ENCODE results near the gene B4GAT1.

B4GAT1 gene

GRCh38 chr11:66339686-66340483, 7.5 kb downstream of the B4GAT1 start:
- Histone ChIP-seq H3K27me3 (ENCODE audit: insufficient read depth, low read length, poor library complexity) (no peaks in the 10 kb centered on the region), H4K5ac (ENCODE audit: low read length) (no peak overlapping the region), H2BK120ac (ENCODE audit: low read depth, low read length) (no peak overlapping the region), H3K27ac (ENCODE audit: low read depth, low read length) (no peak overlapping the region), H2BK15ac (replicated peaks; ENCODE audit: low read depth) (no peak overlapping the region), H3K23ac (ENCODE audit: low read length) (no peak overlapping the region), H3K56ac (ENCODE audit: low read length) (no peak overlapping the region), H3K4ac (ENCODE audit: low read depth, low read length) (no peak overlapping the region), H3K4me1 (ENCODE audit: control insufficient read depth, low read depth, low read length) (peaks cover 2% of the 10 kb centered on the region), H3K79me1 (ENCODE audit: low read length) (peaks cover 18% of the 10 kb centered on the region), H3K9ac (ENCODE audit: low read length) (no peak overlapping the region), H2BK5ac (ENCODE audit: low read length) (no peak overlapping the region), H3K4me3 (ENCODE audit: low read length) (no peak overlapping the region), H2AK5ac (ENCODE audit: low read length) (no peak overlapping the region), H3K79me2 (ENCODE audit: control insufficient read depth, insufficient read depth, low read length) (peaks cover 14% of the 10 kb centered on the region), H4K8ac (ENCODE audit: low read depth, low read length) (no peak overlapping the region), H3K4me2 (ENCODE audit: low read length) (no peak overlapping the region), H3K36me3 (ENCODE audit: control insufficient read depth, insufficient read depth, low read length) (peaks cover 9% of the 10 kb centered on the region), H3K18ac (ENCODE audit: low read length) (no peak overlapping the region)
- no peak for DNase-seq
- no CpG with 5 or more reads among the region's 14 CpGs for WGBS (ENCODE audit: extremely low coverage, insufficient coverage, low lambda C conversion rate)

- H3K27me3 ChIP-seq (ENCODE audit: insufficient read depth, low read length, poor library complexity): no peaks in the 10 kb centered on the region
- H3K79me2 ChIP-seq (ENCODE audit: control insufficient read depth, insufficient read depth, low read length): peaks cover 8% of the 10 kb centered on the region
- no peak for DNase-seq
- peaks cover 2% of the 10 kb centered on the region for H3K4me1 ChIP-seq (ENCODE audit: control insufficient read depth, low read depth, low read length)
- H3K4ac ChIP-seq (ENCODE audit: low read depth, low read length): no peak overlapping the region
- peaks cover 9% of the 10 kb centered on the region for H3K36me3 ChIP-seq (ENCODE audit: control insufficient read depth, insufficient read depth, low read length)
- no CpG with 5 or more reads among the region's 6 CpGs for WGBS (ENCODE audit: extremely low coverage, insufficient coverage, low lambda C conversion rate)
- H2BK15ac ChIP-seq (replicated peaks; ENCODE audit: low read depth): no peak overlapping the region
- no peak overlapping the region for H4K8ac ChIP-seq (ENCODE audit: low read depth, low read length)
- no peak overlapping the region for H2AK5ac ChIP-seq (ENCODE audit: low read length)
- H3K18ac ChIP-seq (ENCODE audit: low read length): no peak overlapping the region
- H2BK5ac ChIP-seq (ENCODE audit: low read length): no peak overlapping the region
- no peak overlapping the region for H3K23ac ChIP-seq (ENCODE audit: low read length)
- no peak overlapping the region for H3K56ac ChIP-seq (ENCODE audit: low read length)
- H3K4me2 ChIP-seq (ENCODE audit: low read length): no peak overlapping the region
- H3K9ac ChIP-seq (ENCODE audit: low read length): no peak overlapping the region
- H3K79me1 ChIP-seq (ENCODE audit: low read length): peaks cover 14% of the 10 kb centered on the region
- H3K4me3 ChIP-seq (ENCODE audit: low read length): no peak overlapping the region
- H2BK120ac ChIP-seq (ENCODE audit: low read depth, low read length): no peak overlapping the region
- H4K5ac ChIP-seq (ENCODE audit: low read length): no peak overlapping the region
- no peak overlapping the region for H3K27ac ChIP-seq (ENCODE audit: low read depth, low read length)
Measured at GRCh38 chr11:66339162-66339675, 8.2 kb downstream of the B4GAT1 start.

GRCh38 chr11:66338276-66339161, 8.9 kb downstream of the B4GAT1 start:
- whole genome bisulfite sequencing (ENCODE audit: extremely low coverage, insufficient coverage, low lambda C conversion rate): no CpG with 5 or more reads among the region's 17 CpGs
- Histone ChIP-seq H2AK5ac (ENCODE audit: low read length) (no peak overlapping the region), H3K27ac (ENCODE audit: low read depth, low read length) (no peak overlapping the region), H3K27me3 (ENCODE audit: insufficient read depth, low read length, poor library complexity) (no peaks in the 10 kb centered on the region), H2BK120ac (ENCODE audit: low read depth, low read length) (no peak overlapping the region), H3K56ac (ENCODE audit: low read length) (no peak overlapping the region), H3K36me3 (ENCODE audit: control insufficient read depth, insufficient read depth, low read length) (peaks cover 9% of the 10 kb centered on the region), H3K79me2 (ENCODE audit: control insufficient read depth, insufficient read depth, low read length) (peaks cover 2% of the 10 kb centered on the region), H3K4me1 (ENCODE audit: control insufficient read depth, low read depth, low read length) (peaks cover 2% of the 10 kb centered on the region), H3K79me1 (ENCODE audit: low read length) (peaks cover 8% of the 10 kb centered on the region), H3K18ac (ENCODE audit: low read length) (no peak overlapping the region), H3K23ac (ENCODE audit: low read length) (no peak overlapping the region), H2BK15ac (replicated peaks; ENCODE audit: low read depth) (no peak overlapping the region), H3K4me3 (ENCODE audit: low read length) (no peak overlapping the region), H4K8ac (ENCODE audit: low read depth, low read length) (no peak overlapping the region), H4K5ac (ENCODE audit: low read length) (no peak overlapping the region), H3K4me2 (ENCODE audit: low read length) (no peak overlapping the region), H3K9ac (ENCODE audit: low read length) (no peak overlapping the region), H2BK5ac (ENCODE audit: low read length) (no peak overlapping the region), H3K4ac (ENCODE audit: low read depth, low read length) (no peak overlapping the region)
- DNase-seq: no peak

GRCh38 chr11:66337103-66337899, 10.1 kb downstream of the B4GAT1 start:
- no peak overlapping the region for H3K27ac ChIP-seq (ENCODE audit: low read depth, low read length)
- peaks cover 9% of the 10 kb centered on the region for H3K36me3 ChIP-seq (ENCODE audit: control insufficient read depth, insufficient read depth, low read length)
- H3K79me2 ChIP-seq (ENCODE audit: control insufficient read depth, insufficient read depth, low read length): no peaks in the 10 kb centered on the region
- H4K5ac ChIP-seq (ENCODE audit: low read length): no peak overlapping the region
- H3K4ac ChIP-seq (ENCODE audit: low read depth, low read length): no peak overlapping the region
- H3K27me3 ChIP-seq (ENCODE audit: insufficient read depth, low read length, poor library complexity): no peaks in the 10 kb centered on the region
- H4K8ac ChIP-seq (ENCODE audit: low read depth, low read length): no peak overlapping the region
- no peak overlapping the region for H2BK5ac ChIP-seq (ENCODE audit: low read length)
- no peak for DNase-seq
- no peak overlapping the region for H3K4me3 ChIP-seq (ENCODE audit: low read length)
- no CpG with 5 or more reads among the region's 18 CpGs for WGBS (ENCODE audit: extremely low coverage, insufficient coverage, low lambda C conversion rate)
- no peak overlapping the region for H3K4me2 ChIP-seq (ENCODE audit: low read length)
- H2AK5ac ChIP-seq (ENCODE audit: low read length): no peak overlapping the region
- H3K4me1 ChIP-seq (ENCODE audit: control insufficient read depth, low read depth, low read length): peaks cover 2% of the 10 kb centered on the region
- H3K56ac ChIP-seq (ENCODE audit: low read length): no peak overlapping the region
- H3K9ac ChIP-seq (ENCODE audit: low read length): no peak overlapping the region
- no peak overlapping the region for H2BK120ac ChIP-seq (ENCODE audit: low read depth, low read length)
- no peaks in the 10 kb centered on the region for H3K79me1 ChIP-seq (ENCODE audit: low read length)
- H3K23ac ChIP-seq (ENCODE audit: low read length): no peak overlapping the region
- H2BK15ac ChIP-seq (replicated peaks; ENCODE audit: low read depth): no peak overlapping the region
- no peak overlapping the region for H3K18ac ChIP-seq (ENCODE audit: low read length)

GRCh38 chr11:66336234-66337102, 11.0 kb downstream of the B4GAT1 start, which contains the start of gene RIN1:
RIN1 (minus strand) TSS chr11:66336434; CDS start chr11:66336402, 32 bp downstream.
- peak within 1 kb of the TSS; percentile 69 for H3K4me2 ChIP-seq (ENCODE audit: low read length)
- no peak within 1 kb of the TSS for H2BK15ac ChIP-seq (replicated peaks; ENCODE audit: low read depth)
- H3K4me3 ChIP-seq (ENCODE audit: low read length): peak within 1 kb of the TSS; percentile 19
- H4K5ac ChIP-seq (ENCODE audit: low read length): no peak within 1 kb of the TSS
- peaks cover 2% of the 10 kb centered on the region for H3K4me1 ChIP-seq (ENCODE audit: control insufficient read depth, low read depth, low read length)
- no peaks in the 10 kb centered on the region for H3K79me2 ChIP-seq (ENCODE audit: control insufficient read depth, insufficient read depth, low read length)
- peaks cover 5% of the 10 kb centered on the region for H3K36me3 ChIP-seq (ENCODE audit: control insufficient read depth, insufficient read depth, low read length)
- H3K79me1 ChIP-seq (ENCODE audit: low read length): no peaks in the 10 kb centered on the region
- no peaks in the 10 kb centered on the region for H3K27me3 ChIP-seq (ENCODE audit: insufficient read depth, low read length, poor library complexity)
- no peak within 1 kb of the TSS for H2BK5ac ChIP-seq (ENCODE audit: low read length)
- H4K8ac ChIP-seq (ENCODE audit: low read depth, low read length): no peak within 1 kb of the TSS
- H3K18ac ChIP-seq (ENCODE audit: low read length): no peak within 1 kb of the TSS
- no peak within 1 kb of the TSS for H2BK120ac ChIP-seq (ENCODE audit: low read depth, low read length)
- no peak within 1 kb of the TSS for H3K4ac ChIP-seq (ENCODE audit: low read depth, low read length)
- WGBS (ENCODE audit: extremely low coverage, insufficient coverage, low lambda C conversion rate): no CpG with 5 or more reads among the region's 22 CpGs
- H3K9ac ChIP-seq (ENCODE audit: low read length): peak within 1 kb of the TSS; percentile 75
- H3K27ac ChIP-seq (ENCODE audit: low read depth, low read length): no peak within 1 kb of the TSS
- H3K23ac ChIP-seq (ENCODE audit: low read length): no peak within 1 kb of the TSS
- H2AK5ac ChIP-seq (ENCODE audit: low read length): no peak within 1 kb of the TSS
- H3K56ac ChIP-seq (ENCODE audit: low read length): peak within 1 kb of the TSS; percentile 77
- DNase-seq: peak; percentile 94
